Measurements from ENCODE around the gene LSM12.

DNA sequence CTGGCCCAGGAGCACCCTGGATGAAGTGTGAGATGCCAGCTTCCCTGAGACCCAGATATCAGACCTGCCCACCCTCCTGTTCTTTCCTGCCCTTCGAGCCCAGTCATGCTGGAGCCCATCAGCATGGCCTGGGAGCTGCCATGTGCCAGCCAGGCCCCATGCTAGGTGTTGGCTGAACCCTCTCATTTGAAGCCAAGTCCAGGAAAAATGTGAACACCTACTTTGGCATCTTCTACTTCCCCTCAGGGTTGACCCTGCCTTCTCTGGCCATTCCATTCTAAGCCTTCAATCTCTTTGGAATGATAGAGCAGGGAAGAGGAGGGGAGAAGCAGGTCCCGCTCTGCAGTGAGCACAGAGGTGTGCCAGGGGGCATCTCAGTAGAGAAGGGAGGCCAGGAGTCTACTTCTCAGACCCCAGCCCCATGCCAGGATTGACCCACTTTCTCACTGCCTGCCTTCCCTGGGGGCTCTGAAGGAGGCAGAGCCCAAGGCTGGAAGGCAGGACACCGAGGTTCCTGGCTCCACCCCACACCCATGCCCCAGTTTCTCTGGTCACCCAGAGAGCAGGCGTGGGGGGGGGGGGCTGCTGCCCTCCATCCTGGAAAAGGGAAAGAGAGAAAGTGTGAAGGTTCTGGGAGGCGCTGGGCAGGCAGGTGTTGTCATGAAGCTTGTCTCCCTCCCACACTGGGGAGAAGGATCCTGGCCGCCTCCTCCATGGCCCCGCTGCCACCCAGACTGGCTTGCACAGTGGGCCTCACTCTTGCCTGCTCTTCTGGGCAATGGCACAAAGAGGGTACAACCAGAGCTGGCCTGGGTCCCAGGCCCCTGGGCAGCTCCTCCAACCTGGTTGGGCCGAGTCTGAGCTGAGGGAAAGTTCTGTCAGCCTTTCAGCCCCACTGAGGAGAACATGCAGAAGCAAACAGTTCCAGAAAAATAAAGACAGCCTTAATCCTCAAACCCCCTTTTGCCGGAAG is 47.7 kb upstream of the LSM12 start:
- TF ChIP-seq, protein P1, sequence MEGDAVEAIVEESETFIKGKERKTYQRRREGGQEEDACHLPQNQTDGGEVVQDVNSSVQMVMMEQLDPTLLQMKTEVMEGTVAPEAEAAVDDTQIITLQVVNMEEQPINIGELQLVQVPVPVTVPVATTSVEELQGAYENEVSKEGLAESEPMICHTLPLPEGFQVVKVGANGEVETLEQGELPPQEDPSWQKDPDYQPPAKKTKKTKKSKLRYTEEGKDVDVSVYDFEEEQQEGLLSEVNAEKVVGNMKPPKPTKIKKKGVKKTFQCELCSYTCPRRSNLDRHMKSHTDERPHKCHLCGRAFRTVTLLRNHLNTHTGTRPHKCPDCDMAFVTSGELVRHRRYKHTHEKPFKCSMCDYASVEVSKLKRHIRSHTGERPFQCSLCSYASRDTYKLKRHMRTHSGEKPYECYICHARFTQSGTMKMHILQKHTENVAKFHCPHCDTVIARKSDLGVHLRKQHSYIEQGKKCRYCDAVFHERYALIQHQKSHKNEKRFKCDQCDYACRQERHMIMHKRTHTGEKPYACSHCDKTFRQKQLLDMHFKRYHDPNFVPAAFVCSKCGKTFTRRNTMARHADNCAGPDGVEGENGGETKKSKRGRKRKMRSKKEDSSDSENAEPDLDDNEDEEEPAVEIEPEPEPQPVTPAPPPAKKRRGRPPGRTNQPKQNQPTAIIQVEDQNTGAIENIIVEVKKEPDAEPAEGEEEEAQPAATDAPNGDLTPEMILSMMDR (IDR thresholded peaks at IDR 0.05), result no peak
- no peak for TF ChIP-seq POLR2A (IDR thresholded peaks at IDR 0.05)
